Activated T-cell treated with anti-CD3 and anti-CD28 coated beads for 48 hours (primary cell): Measurements from ENCODE around the gene RNF220.
A peak's percentile ranks its signal among the peaks of the same experiment; 100 is the strongest.
"Not testable (repeated sequence)": the region's sequence is repeated elsewhere in the genome, so short reads cannot be mapped to it uniquely, and the experiment has no call there.

ENCODE experiments used
- DNase-seq: peaks from one replicate; pipeline ENCODE4 v3.0.0-alpha.2; 2020; ENCODE audit warnings: low read depth

RNF220 gene

DNA sequence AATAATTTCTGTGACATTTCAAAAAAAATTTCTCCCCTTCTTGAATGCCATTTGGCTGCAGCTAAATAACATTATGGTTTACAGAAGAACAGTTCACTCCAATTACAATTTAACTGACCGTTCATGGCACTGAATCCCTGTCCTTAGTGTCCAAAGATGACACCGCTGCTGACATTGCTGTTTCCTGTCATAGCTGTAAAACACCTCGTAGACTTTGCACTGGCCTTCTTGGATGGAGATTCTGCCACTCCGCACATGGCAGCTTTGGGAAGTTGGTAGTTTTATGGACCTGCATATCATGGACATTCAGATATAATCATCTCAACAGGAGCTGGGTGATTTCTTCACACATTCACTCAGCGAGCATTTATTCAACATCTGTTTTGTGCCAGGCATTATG is 274.4 kb downstream of the RNF220 start:
- no peak for DNase-seq

DNA sequence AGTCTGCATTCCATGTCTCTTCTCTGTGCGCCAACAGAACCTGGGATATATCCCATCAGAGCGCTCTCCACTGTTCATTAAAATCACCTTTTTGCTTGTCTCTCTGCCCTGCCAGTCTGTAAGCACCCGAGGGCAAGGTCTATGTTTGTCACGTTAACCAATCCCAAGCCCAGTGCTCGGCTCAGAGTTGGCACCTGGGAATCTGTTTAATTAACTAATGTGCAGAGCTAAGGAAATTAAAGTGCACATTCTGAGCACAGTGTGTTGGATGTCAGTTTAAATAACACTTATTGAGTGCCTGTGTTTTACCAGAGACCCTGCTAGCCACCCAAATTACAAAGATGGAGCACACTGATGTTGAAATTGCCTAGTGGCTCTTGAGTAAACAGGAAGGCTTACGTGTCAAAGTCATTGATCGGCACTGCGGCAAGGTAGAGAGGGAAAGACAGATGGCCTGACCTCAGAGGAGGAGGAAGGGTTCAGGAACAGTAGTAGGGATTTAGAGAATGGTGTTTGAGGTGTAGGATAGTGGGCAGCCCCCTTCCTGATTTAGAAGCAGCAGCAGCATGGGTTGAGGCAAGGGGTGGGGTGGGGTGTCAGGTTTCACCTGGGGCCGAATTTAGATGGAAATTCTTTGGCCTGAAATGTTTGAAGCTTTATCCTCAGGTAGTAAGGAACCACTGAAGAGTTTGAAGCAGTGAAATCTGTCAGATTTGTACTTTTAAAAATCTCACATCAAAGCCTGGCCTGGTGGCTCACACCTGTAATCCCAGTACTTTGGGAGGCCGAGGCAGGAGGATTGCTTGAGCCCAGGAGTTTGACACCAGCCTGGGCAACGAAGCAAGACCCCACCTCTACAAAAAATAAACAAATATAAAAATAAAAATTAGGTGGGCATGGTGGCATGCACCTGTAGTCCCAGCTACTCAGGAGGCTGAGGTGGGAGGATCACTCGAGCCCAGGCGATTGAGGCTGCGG is 277.1 kb downstream of the RNF220 start:
- no peak for DNase-seq

DNA sequence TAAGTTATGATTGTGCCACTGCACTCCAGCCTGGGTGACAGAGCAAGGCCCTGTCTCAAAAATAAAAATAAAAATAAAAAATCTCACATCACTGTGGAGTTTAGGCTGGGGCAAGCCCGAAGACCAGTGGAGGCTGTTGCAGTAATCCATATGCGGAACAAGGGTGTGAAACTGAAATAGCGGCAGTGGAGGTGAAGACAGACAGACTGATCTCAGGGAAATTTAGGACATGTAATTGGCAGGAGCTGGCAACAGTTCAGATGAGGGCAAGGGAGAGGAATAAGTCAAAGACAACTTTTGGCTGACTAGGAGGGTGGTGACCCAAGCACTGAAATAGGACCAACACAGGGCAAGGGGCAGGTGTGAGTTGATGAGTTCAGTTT is 277.8 kb downstream of the RNF220 start:
- no peak for DNase-seq

DNA sequence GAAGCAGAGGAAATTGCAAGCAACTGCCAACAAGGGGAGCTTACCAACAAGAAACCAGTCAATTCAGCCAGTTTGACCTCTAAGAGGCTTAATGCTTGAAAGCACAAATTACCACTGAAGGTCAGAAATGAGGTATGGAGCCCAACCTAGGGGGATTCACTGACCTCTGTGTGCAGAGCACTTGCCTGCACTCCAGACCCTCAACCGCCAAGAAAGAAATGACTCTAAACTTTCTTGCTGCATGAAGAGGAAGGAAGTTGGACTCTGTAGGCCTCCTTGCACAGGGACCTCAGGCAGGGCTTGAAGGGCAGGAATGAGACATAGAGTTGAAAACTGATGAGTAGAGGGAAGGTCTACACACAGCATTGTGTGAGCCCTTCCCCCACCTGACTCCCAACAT is 279.5 kb downstream of the RNF220 start:
- no peak for DNase-seq

DNA sequence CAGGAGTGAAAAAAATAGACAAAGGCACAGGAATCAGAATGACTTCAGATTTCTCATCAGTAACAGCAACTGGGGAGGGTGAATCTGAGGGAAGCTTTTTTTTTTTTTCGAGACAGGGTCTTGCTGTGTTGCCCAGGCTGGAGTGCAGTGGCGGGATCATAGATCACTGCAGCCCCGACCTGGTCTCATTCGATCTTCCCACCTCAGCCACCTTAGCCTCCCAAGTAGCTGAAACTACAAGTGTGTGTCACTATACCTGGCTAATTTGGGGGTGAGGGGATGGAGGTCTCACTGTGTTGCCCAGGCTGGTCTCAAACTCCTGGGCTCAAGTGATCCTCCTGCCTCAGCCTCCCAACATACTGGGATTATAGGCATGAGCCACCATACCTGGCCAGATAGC is 280.2 kb downstream of the RNF220 start:
- DNase-seq, result no peak

DNA sequence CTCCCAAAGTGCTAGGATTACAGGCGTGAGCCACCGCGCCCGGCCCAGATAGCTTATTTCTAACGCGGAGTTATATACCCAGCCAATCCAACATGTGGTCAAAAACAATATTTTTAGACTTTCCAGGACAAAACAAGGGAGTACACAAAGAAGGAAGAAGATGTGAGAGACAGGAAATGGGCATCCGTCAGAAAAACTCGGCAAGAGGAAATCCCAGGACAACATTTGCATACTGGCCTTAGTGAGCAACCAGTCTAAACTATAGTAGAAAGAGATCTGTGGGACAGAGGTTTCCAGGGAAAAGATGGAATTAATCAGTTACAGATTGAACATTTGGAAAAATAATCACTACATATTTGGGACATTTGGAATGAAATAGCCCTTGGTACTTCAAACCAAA is 280.8 kb downstream of the RNF220 start:
- no peak for DNase-seq

DNA sequence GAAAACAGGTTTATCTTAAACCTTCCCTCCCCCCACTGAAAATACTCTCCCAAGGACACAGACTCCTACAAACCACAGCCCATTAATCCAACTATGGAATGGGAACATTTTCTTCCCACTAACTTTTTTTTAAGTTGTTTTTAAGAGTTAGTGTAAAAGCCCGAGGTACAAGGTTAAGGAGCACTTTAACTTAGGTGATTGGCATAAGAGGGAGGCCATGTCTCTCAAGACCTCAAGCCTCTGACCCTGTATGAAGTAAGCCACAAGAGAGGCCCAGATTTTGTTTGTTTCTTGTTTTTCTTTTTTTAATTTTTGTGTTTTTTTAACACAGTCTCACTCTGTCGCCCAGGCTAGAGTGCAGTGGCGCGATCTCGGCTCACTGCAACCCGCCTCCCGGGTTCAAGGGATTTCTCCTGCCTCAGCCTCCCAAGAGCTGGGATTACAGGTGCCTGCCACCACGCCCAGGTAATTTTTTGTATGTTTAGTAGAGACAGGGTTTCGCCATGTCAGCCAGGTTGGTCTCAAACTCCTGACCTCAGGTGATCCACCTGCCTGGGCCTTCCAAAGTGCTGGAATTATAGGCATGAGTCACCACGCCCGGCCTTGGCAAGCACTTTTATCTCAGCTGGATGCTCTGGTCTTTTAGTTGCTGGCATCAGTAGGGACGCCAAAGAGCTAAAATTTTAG is 283.8 kb downstream of the RNF220 start:
- no peak for DNase-seq

DNA sequence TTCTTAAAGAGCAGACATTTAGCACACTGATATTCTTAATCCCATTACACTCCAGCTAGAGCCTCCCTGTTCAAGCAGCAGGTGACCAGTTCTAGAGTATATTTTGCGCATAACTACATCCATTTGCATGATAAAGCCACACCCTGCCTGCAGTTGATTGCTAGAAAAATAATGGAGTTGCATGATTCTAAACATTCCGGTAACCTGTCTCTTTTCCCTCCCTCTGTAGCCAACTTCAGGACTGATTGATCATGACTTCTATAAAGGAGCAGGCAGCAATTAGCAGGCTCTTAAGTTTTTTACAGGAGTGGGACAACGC is 284.4 kb downstream of the RNF220 start:
- no peak for DNase-seq

DNA sequence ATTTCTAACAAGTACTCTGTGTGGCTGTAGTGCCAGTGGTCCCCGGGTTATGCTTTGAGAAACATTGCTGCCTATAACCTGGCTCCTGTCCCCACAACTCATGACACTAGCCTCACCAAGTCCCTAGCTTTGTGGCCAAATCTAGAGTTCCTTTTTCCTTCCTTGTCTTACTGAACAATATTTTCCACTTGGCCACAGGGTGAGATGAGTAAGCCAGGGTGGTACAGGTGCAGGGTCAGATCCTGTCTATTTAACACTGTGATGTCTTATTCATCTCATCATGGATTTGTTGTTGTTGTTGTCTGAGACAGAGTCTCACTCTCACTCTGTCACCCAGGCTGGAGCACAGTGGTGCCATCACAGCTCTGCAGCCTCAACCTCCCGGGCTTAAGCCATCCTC is 288.1 kb downstream of the RNF220 start:
- no peak for DNase-seq

DNA sequence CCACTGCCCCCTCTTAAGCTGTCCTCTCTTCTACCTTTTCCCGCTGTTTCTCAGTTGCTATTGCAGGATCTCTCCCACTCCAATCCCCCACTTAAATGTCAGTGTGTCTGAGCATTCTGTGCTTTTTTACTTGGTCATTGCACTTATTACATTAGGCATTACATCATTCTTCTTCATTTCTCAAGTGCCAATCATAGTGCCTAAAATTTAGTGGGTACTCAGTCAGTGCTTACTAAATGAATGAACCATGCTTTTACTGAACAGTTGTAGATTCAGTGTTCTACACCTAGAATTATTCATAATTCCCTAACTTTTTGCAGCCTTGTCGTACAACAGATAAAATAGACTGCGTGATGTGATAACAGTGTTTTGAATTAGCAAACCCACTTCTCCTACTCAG is 288.8 kb downstream of the RNF220 start:
- DNase-seq, result no peak

DNA sequence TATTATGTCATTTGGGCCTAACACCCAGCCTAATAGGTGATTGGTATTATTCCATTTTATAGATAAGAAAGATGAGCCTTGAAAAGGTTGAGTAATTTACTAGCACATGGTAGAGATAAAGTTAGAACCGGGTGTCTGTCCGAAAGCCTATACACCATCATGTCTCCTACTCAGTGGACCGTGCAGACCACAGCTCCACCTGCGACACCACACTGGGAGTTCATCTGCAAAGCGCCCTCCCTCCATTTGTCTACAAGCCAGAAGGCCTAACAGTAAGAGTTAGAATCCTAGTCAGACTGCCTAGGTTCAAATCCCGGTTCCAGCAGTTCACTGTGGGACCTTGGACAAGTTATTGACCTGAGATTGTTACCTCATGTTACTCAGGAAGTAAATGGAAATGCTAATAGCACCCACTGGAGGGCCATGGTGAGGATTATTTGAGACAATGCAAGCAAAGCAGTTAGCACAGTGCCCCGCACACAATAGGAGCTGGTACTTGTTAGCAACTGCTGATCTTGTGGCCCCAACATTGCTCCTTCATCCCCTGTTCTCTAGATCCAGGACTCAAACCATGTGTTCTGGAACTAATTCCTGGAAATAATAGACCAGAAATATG is 289.9 kb downstream of the RNF220 start:
- DNase-seq, result no peak

DNA sequence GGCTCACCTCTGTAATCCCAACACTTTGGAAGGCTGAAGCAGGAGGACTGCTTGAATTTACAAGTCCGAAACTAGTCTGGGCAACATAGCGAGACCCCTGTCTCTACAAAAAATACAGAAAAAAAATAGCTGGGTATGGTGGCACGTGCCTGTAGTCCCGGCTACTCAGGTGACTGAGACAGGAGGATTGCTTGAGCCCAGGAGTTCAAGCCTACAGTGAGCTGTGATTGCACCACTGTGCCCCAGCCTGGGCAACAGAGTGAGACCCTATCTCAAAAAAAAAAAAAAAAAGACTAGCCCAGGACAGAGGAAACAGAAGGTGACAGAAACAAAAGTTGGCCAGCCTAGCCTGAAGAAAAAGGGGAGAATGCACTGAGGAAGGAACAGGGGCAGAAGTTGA is 290.6 kb downstream of the RNF220 start:
- no peak for DNase-seq

DNA sequence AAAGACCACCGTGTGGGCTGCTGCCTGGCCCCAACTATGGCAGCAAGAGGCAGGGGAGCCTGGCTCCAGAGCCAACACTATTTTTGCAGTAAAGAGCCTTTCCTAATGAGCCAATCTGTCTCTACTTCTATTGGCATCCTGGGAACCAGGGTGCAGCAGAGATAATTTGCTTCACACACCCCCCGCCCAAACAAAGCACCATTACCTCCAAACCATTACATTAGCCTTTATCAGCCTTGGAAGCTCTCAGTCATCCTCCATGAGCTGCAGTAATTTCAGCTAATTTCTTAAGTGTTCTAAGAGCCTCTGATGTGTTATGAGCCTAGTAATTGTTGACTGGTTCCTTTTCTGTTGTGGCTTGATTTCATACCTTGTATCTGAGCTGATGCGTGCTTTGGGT is 291.0 kb downstream of the RNF220 start:
- DNase-seq, result no peak

DNA sequence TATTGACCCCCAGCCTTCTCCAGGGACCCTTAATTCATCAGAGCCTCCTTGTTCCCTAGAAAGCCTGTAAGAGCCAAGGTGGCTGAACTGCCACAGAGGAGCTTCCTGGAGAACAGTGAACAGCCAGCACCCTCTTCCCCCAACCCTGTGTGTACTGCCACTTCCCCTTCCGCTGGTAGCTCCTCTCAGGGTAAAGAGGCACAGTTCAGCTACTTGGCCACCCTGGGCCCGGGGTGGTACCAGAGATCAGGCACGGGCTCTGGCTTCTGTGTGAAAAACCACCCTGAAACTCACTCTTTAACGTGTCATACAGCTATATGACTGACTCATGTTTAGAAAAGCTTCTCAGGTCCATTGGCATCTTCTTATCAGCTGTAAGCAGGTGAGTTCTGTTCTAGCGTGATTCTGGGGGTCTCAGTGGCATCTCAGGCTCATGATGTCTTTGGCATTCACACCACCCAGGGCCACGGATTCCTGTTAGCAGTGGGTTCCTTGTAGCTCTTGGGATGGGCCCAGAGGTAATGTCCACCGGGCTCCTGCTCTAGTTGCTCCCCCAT is 291.8 kb downstream of the RNF220 start:
- DNase-seq, result peak; percentile 35

DNA sequence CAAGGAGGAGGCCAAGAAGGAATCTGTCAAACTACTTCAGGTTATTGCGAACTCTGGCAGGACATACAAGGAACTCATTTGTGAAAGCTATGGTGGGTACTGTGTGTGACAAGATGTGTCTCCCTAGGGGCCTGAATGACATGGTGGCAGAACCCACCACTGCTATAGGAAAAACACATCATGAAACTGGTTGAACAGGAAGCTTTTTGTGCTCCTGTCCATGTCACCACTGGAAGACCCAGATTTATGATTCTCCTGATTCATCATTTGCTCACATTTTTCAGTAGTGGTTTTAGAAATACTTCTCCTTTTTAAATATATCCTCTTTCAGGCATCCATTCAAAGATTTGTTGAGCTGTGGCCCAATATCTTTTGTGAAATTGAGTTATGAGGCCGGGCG is 293.1 kb downstream of the RNF220 start:
- no peak for DNase-seq

DNA sequence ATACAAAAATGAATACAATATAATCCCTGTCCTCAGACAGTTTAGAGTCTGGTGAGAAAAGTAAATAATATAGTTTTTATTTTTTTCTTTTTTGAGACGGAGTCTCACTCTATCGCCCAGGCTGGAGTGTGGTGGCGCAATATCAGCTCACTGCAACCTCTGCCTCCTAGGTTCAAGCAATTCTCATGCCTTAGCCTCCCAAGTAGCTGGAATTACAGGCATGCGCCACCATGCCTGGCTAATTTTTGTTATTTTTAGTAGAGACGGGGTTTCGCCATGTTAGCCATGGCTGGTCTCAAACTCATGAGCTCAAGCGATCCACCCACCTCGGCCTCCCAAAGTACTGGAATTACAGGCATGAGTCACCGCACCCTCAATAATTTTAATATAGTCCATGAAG is 294.3 kb downstream of the RNF220 start:
- DNase-seq, result not testable (repeated sequence)

DNA sequence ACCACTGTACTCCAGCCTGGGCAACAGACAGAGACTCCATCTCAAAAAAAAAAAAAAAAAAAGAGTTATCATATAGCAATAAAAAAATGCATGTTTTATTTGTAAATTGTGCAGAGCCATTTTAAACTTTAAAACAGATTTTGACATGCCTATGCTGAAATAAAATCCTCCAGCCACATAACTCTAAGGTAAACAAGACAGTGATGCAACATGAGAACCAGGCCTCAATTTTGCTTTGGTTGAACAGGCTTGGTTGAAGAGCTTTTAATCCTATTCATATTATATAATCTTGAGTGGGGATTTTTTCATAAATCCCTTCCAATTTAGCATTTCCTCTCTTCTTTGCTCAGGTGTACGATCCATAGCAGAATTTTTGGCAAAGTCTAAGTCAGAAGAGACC is 295.5 kb downstream of the RNF220 start:
- DNase-seq, result no peak

DNA sequence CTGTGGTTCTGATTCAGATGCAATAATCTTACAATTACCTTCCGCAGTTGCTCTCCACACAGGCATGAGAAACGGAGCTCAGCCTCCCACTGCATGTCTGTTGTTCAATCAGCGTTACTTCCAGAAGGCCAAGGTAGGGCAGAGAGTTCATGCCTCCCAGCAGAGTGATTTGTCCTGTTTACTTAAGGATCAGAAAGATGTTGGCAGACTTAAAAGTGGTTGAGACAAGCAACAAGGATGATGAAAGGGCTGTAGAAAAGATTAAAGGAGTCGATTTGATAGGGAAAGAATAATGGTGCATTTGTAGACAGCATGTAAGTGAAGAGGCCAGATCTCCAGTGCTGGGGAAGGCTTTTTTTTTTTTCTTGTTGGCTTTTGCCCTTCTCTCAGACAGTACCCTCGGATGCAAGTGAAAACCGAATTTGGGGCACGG is 296.1 kb downstream of the RNF220 start:
- DNase-seq, result no peak
